Tibial artery (tissue), 4 donors: ENCODE data around the gene SLC25A43.

Source experiments
- DNase-seq, 2 donors: peaks; one replicate each; pipeline ENCODE4 v3.0.0-alpha.2; 2019
- H3K27ac ChIP-seq, 2 donors: fragments of 200-600 bp; sonication (generic) in 1 of 2; 1 replicate in 1 of 2; 2 replicates in 1 of 2; pipeline ENCODE4 v1.5.1; 2018 to 2019; ENCODE audit warnings: mild to moderate bottlenecking in 1 of 2
- H3K27me3 ChIP-seq, 2 donors: fragments of 200-600 bp; sonication (generic) in 1 of 2; one replicate each; pipeline versions ENCODE4 v1.5.1 to v1.6.0; 2016 to 2019
- H3K36me3 ChIP-seq, 3 donors: fragments of 200-600 bp; sonication (generic) in 2 of 3; one replicate each; pipeline ENCODE4 v1.5.1; 2016 to 2019; ENCODE audit warnings: mild to moderate bottlenecking in 2 of 3
- H3K4me1 ChIP-seq, 4 donors: fragments of 200-600 bp; sonication (generic) in 2 of 4; 1 replicate in 3 of 4; 2 replicates in 1 of 4; pipeline ENCODE4 v1.5.1; 2016 to 2019
- H3K4me3 ChIP-seq, 2 donors: fragments of 200-600 bp; sonication (generic) in 1 of 2; 1 replicate in 1 of 2; 2 replicates in 1 of 2; pipeline ENCODE4 v1.5.1; 2018 to 2019; ENCODE audit warnings: mild to moderate bottlenecking in 2 of 2
- H3K9me3 ChIP-seq, 3 donors: fragments of 200-600 bp; sonication (generic) in 1 of 3; one replicate each; pipeline ENCODE4 v1.5.1; 2016 to 2019
- CTCF ChIP-seq, 2 experiments: fragments of 200-600 bp in 1 of 2; fragments of 450-650 bp in 1 of 2; IDR thresholded peaks; one replicate each; pipeline ENCODE4 v1.5.1; 2017 to 2019; ENCODE audit warnings: antibody characterized with exemption in 2 of 2, mild to moderate bottlenecking in 1 of 2, moderate library complexity in 1 of 2
- intact Hi-C: fragments of 100-400 bp; cut with DNase I; formaldehyde crosslinking; loops from one replicate; pipeline ENCODE4 v1.15.0; 2023; ENCODE audit warnings: low total_unique reads

The SLC25A43 gene

GRCh38 chrX:119389871-119390501, 9.2 kb upstream of the SLC25A43 start:
- no peak for DNase-seq
- H3K36me3 ChIP-seq, result no peaks in the 10 kb centered on the region
- no peaks in the 10 kb centered on the region for H3K27me3 ChIP-seq
- TF ChIP-seq CTCF (IDR thresholded peaks at IDR 0.05), result no peak
- no peak overlapping the region for H3K27ac ChIP-seq
- H3K4me3 ChIP-seq, result no peak overlapping the region
- H3K9me3 ChIP-seq, result no peaks in the 10 kb centered on the region
- intact Hi-C loops, result no loop called here
- H3K4me1 ChIP-seq, result no peaks in the 10 kb centered on the region

GRCh38 chrX:119391279-119391678, 7.9 kb upstream of the SLC25A43 start:
- no peak overlapping the region for H3K27ac ChIP-seq
- no peak for DNase-seq
- intact Hi-C loops, result no loop called here

GRCh38 chrX:119393144-119393543, 6.0 kb upstream of the SLC25A43 start:
- DNase-seq, result no peak
- Histone ChIP-seq H3K36me3 (no peaks in the 10 kb centered on the region), H3K27me3 (no peaks in the 10 kb centered on the region), H3K4me1 (no peaks in the 10 kb centered on the region), H3K4me3 (no peak overlapping the region), H3K27ac (no peak overlapping the region), H3K9me3 (no peaks in the 10 kb centered on the region)
- intact Hi-C loops, result no loop called here
- TF ChIP-seq CTCF (IDR thresholded peaks at IDR 0.05), result no peak

More at GRCh38 chrX:119391279-119391678, 7.9 kb upstream of the SLC25A43 start:
- TF ChIP-seq CTCF (IDR thresholded peaks at IDR 0.05), result no peak
- H3K4me1 ChIP-seq, result no peaks in the 10 kb centered on the region
- no peaks in the 10 kb centered on the region for H3K27me3 ChIP-seq
- no peaks in the 10 kb centered on the region for H3K9me3 ChIP-seq
- no peak overlapping the region for H3K4me3 ChIP-seq
- no peaks in the 10 kb centered on the region for H3K36me3 ChIP-seq

GRCh38 chrX:119398587-119398973, 556 bp upstream of the SLC25A43 start:
- intact Hi-C loops, result no loop called here
- no peak for DNase-seq
- Histone ChIP-seq H3K4me3 (peak overlapping the region; percentile 74 to 85), H3K27ac (peak overlapping the region; percentile 84 to 88), H3K4me1 (peaks cover 0 to 8% (median 0%) of the 10 kb centered on the region in 4 donors), H3K36me3 (no peaks in the 10 kb centered on the region), H3K27me3 (no peaks in the 10 kb centered on the region), H3K9me3 (no peaks in the 10 kb centered on the region)
- no peak for TF ChIP-seq CTCF (IDR thresholded peaks at IDR 0.05)

GRCh38 chrX:119399772-119400101, 601 bp downstream of the SLC25A43 start:
- Histone ChIP-seq H3K27me3 (no peaks in the 10 kb centered on the region), H3K4me1 (peaks cover 0 to 8% (median 0%) of the 10 kb centered on the region in 4 donors), H3K27ac (peak overlapping the region; percentile 84 to 88), H3K4me3 (peak overlapping the region; percentile 74 to 85), H3K9me3 (no peaks in the 10 kb centered on the region), H3K36me3 (no peaks in the 10 kb centered on the region)
- no peak for DNase-seq
- no peak for TF ChIP-seq CTCF (IDR thresholded peaks at IDR 0.05)
- intact Hi-C loops, result no loop called here

GRCh38 chrX:119401569-119401968, 2.4 kb downstream of the SLC25A43 start:
- H3K36me3 ChIP-seq, result peaks cover 0 to 1% (median 0%) of the 10 kb centered on the region in 3 donors
- no peak overlapping the region for H3K27ac ChIP-seq
- peaks cover 0 to 8% (median 0%) of the 10 kb centered on the region in 4 donors for H3K4me1 ChIP-seq
- no peaks in the 10 kb centered on the region for H3K27me3 ChIP-seq
- TF ChIP-seq CTCF (IDR thresholded peaks at IDR 0.05), result no peak
- intact Hi-C loops, result no loop called here
- H3K4me3 ChIP-seq, result no peak overlapping the region
- no peaks in the 10 kb centered on the region for H3K9me3 ChIP-seq
- no peak for DNase-seq
